Uterus (tissue), 4 donors: ENCODE results near the gene CHCHD10. TPM values are rescaled to one million over a fixed set of nuclear protein-coding genes. Genes with fewer than 3 reads are reported as not detected.

ENCODE experiments used
- DNase-seq, 2 donors: peaks; one replicate each; pipeline ENCODE4 v3.0.0-alpha.2; 2019 to 2020
- H3K27ac ChIP-seq, 2 donors: fragments of 200-600 bp; sonication (generic); 1 replicate in 1 of 2; 2 replicates in 1 of 2; pipeline ENCODE4 v1.5.1; 2016 to 2018
- H3K27me3 ChIP-seq, 2 donors: fragments of 200-600 bp; sonication (generic); one replicate each; pipeline ENCODE4 v1.5.1; 2018 to 2019; ENCODE audit warnings: control low read depth in 1 of 2
- H3K36me3 ChIP-seq, 2 donors: fragments of 200-600 bp; sonication (generic); one replicate each; pipeline ENCODE4 v1.5.1; 2019; ENCODE audit warnings: control low read depth in 1 of 2
- H3K4me1 ChIP-seq, 2 donors: fragments of 200-600 bp; sonication (generic); one replicate each; pipeline ENCODE4 v1.5.1; 2018 to 2019; ENCODE audit warnings: control low read depth in 1 of 2
- H3K4me3 ChIP-seq, 2 donors: fragments of 200-600 bp; sonication (generic); 1 replicate in 1 of 2; 2 replicates in 1 of 2; pipeline ENCODE4 v1.5.1; 2018 to 2019; ENCODE audit warnings: mild to moderate bottlenecking in 1 of 2
- H3K9me3 ChIP-seq, 2 donors: fragments of 200-600 bp; sonication (generic); one replicate each; pipeline ENCODE4 v1.5.1; 2019; ENCODE audit warnings: control low read depth in 1 of 2
- POLR2A ChIP-seq, 2 donors: fragments of 450-650 bp; IDR thresholded peaks; one replicate each; pipeline ENCODE4 v1.6.1; 2016; ENCODE audit warnings: antibody characterized with exemption in 2 of 2, mild to moderate bottlenecking in 1 of 2, moderate library complexity in 1 of 2
- intact Hi-C: fragments of 100-400 bp; cut with DNase I; formaldehyde crosslinking; loops from one replicate; pipeline ENCODE4 v1.15.1; 2023; ENCODE audit warnings: low total_unique reads
- total RNA-seq, 4 donors: library from RNA; depleted of rRNA in 3 of 4; stranded (reverse); fragments of >200 nt in 3 of 4; gene quantifications; one replicate each; pipeline versions ENCODE4 v1.1.0 to v1.2.4, GENCODE V29; 2014 to 2023
- TF ChIP-seq, protein P1 (sequence below), 4 experiments: fragments of 200-600 bp in 2 of 4; fragments of 450-650 bp in 2 of 4; sonication (generic) in 2 of 4; IDR thresholded peaks; one replicate each; pipeline ENCODE4 v1.5.1; 2016 to 2019; ENCODE audit warnings: antibody characterized with exemption in 4 of 4, mild to moderate bottlenecking in 2 of 4, moderate library complexity in 1 of 4
- donor health status: DM: yes; HTN: yes; CAD: no.

CHCHD10 gene
- total RNA-seq: 10 to 100 TPM in 1 of 4 donors, under 1 TPM in 1, not detected in 2; 0.88 to 21.0 TPM

DNA sequence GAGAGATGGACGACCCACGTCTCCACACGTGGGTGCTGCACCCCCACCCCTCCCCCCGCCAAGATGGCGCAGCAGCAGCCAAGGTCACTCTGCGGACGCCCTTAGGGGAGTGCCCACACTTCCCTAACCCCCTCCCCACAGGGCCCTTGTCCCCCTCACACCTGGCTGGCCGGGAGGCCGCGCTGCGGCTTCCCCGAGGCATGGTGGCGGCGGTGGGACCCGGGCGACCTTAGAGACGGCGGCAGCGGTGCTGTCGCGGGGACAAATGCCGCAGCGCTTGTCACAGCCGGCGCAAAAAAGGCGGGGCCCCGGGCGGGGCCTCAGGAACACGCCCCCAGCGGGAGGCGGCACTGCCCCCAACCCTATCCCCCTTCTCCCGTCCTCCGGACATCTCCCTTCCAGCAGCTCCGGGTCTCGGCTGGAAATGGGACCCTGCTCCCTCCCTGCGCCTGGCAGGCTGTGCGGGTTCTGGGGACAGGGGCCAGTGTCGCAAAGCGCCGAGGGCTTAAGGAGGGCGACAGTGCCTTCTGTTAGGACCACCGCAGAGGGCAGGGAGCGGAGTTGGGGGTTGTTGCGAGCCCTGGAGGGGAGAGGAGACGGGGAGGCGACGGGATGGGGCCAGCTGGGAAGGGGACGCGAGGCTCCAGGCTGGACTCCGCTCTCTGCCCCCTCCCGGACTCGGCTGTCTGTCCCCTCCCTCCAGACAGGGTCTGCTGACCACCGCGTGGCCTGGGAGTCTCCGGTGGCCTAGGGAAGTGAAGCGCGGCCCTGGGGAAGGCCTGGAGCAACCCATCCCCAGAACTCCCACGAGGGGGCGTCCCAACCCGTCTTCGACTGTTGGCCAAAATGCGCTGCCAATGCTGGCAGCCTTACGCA, at the start of gene CHCHD10:
Gene CHCHD10, minus strand, starts transcription at position 300 of the 876 bp plus-strand sequence. Its CDS starts 98 bp downstream, at position 202.
- Histone ChIP-seq H3K4me3 (peak within 1 kb of the TSS; percentile 36 to 44), H3K27ac (peak within 1 kb of the TSS; percentile 43 to 57), H3K4me1 (peaks cover 0 to 3% of the 10 kb centered on the region in 2 donors), H3K27me3 (no peaks in the 10 kb centered on the region), H3K36me3 (no peaks in the 10 kb centered on the region), H3K9me3 (no peaks in the 10 kb centered on the region)
- TF ChIP-seq, protein P1, sequence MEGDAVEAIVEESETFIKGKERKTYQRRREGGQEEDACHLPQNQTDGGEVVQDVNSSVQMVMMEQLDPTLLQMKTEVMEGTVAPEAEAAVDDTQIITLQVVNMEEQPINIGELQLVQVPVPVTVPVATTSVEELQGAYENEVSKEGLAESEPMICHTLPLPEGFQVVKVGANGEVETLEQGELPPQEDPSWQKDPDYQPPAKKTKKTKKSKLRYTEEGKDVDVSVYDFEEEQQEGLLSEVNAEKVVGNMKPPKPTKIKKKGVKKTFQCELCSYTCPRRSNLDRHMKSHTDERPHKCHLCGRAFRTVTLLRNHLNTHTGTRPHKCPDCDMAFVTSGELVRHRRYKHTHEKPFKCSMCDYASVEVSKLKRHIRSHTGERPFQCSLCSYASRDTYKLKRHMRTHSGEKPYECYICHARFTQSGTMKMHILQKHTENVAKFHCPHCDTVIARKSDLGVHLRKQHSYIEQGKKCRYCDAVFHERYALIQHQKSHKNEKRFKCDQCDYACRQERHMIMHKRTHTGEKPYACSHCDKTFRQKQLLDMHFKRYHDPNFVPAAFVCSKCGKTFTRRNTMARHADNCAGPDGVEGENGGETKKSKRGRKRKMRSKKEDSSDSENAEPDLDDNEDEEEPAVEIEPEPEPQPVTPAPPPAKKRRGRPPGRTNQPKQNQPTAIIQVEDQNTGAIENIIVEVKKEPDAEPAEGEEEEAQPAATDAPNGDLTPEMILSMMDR (IDR thresholded peaks at IDR 0.05): peak; percentile 74 to 88 (median 82)
- TF ChIP-seq POLR2A (IDR thresholded peaks at IDR 0.05): peak in 1 of 2 donors; percentile 56
- intact Hi-C loops: loop anchor here (5.0 kb wide), 1 partner anchor 79 kb away; no protein-coding TSS in a partner anchor
- DNase-seq: peak; percentile 73 to 78

DNA sequence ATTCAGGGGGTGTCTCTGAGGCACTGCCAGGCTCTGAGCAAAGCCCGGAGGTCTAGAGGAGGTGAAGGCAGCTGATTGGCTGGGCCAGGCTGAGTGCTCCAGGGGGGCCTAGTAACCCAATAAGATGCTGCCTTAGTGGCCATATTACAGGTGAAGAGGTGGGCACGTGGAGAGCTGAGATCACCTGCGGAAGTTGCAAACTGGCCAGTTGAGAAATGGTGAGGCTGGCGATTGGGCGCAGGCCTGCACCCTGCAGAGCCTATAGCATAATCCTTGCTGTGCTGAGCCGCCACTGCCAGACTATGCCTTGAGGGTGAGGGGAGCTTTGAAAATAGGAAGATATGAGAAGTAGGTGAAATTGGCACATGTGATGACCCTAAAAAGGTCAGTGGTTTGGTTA, 49.4 kb upstream of the CHCHD10 start:
- TF ChIP-seq, protein P1 (IDR thresholded peaks at IDR 0.05): no peak
- TF ChIP-seq POLR2A (IDR thresholded peaks at IDR 0.05): no peak
- no peak overlapping the region for H3K4me3 ChIP-seq
- no peaks in the 10 kb centered on the region for H3K27me3 ChIP-seq
- no peaks in the 10 kb centered on the region for H3K36me3 ChIP-seq
- no peak for DNase-seq
- H3K4me1 ChIP-seq: no peaks in the 10 kb centered on the region
- H3K27ac ChIP-seq: no peak overlapping the region
- no peaks in the 10 kb centered on the region for H3K9me3 ChIP-seq
- intact Hi-C loops: no loop called here

DNA sequence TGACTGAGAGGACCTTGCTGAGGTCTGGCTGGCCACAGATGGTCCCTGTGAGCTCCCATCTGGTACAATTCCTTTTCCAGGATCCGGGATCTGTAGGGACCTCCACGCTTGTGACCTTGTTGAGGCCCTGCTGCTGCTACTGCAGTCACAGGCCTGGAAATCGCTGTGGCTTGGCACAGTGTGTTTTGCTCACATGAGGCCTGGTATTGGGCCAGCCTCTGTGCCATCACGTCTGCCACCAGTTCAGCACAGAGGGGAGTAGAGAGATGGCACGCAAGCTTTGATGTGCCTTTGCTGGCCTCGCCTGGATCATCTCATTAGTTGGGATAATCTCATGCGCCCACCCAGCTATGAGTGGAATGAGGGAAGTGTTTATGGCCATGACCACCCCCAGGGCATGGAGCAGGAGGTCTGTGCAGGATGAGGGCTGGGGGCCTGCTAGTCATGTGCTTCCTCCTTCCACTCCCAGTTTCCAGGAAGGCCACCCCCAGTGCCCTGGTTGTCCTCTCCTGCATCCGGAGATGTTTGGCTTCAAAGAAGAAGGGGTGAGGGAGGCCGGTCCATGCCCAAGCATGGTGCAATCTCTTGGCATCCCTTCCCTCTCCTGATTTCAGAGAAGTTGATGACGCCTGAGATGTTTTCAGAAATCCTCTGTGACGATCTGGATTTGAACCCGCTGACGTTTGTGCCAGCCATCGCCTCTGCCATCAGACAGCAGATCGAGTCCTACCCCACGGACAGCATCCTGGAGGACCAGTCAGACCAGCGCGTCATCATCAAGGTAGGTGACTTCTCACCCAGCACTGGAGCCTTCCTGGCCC, 48.6 kb upstream of the CHCHD10 start:
- no peak for TF ChIP-seq POLR2A (IDR thresholded peaks at IDR 0.05)
- TF ChIP-seq, protein P1 (IDR thresholded peaks at IDR 0.05): no peak
- no peak overlapping the region for H3K4me3 ChIP-seq
- no peaks in the 10 kb centered on the region for H3K36me3 ChIP-seq
- H3K27ac ChIP-seq: no peak overlapping the region
- no peaks in the 10 kb centered on the region for H3K4me1 ChIP-seq
- no peaks in the 10 kb centered on the region for H3K9me3 ChIP-seq
- intact Hi-C loops: no loop called here
- no peaks in the 10 kb centered on the region for H3K27me3 ChIP-seq
- no peak for DNase-seq

DNA sequence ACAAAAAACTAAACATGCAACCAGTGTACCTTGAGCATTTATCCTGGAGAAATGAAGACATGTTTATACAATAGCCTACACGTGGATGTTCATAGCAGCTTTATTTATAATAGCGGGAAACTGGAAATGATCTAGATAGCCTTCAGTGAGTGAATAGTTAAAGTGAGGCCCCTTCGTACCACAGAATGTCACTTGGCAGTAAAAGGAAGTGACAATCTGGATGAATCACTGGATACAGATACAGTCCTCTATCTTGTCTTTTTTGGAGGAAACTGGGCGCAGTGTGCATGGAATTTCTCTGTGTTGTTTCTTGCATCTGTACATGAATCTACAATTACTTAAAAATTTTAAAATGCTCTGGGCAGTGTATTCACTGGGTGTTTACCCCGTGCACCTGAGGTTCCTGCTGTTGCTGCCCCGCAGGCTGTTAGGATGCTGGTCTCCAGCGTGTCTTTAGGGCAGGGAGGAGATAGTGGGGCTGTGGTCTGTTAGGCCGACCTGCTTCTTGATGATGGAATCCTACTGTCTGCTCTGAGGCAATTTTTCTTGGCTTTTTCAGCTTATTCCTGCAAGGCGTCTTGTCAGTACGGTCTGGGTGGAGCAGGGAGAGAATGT, 47.9 kb upstream of the CHCHD10 start:
- intact Hi-C loops: no loop called here
- Histone ChIP-seq H3K27me3 (no peaks in the 10 kb centered on the region), H3K36me3 (no peaks in the 10 kb centered on the region), H3K4me1 (no peaks in the 10 kb centered on the region), H3K4me3 (no peak overlapping the region), H3K9me3 (no peaks in the 10 kb centered on the region), H3K27ac (no peak overlapping the region)
- TF ChIP-seq, protein P1 (IDR thresholded peaks at IDR 0.05): no peak
- no peak for TF ChIP-seq POLR2A (IDR thresholded peaks at IDR 0.05)
- no peak for DNase-seq
